B cell (primary cell): ENCODE measurements around the gene MAFG. TPM values are rescaled to one million over a fixed set of nuclear protein-coding genes. Genes with fewer than 3 reads are reported as not detected.

Experiments used
- ATAC-seq: fragments of 200-7000 bp; cut with Tn5 transposase; one replicate; pipeline ENCODE4 v1.10.0; 2021; ENCODE audit warnings: low read depth, mild to moderate bottlenecking, moderate number of reproducible peaks, moderate library complexity
- CTCF ChIA-PET: fragments of 350-600 bp; sonication (Branson Sonifier 250); formaldehyde crosslinking; loops from one replicate; lab custom pipeline; 2021; ENCODE audit warnings: antibody characterized with exemption, inconsistent platforms; lab: Charles Lee
- POLR2A ChIA-PET: fragments of 350-600 bp; sonication (Branson Sonifier 250); formaldehyde crosslinking; loops from one replicate; lab custom pipeline; 2021; ENCODE audit warnings: antibody characterized with exemption; lab: Charles Lee
- DNase-seq: peaks from one replicate; pipeline ENCODE4 v3.0.0; 2013
- H2AFZ ChIP-seq: 2 replicates; pipeline ENCODE4 v1.6.1; 2012; ENCODE audit warnings: mild to moderate bottlenecking, low read depth, low read length; ENCODE audit not compliant: insufficient read depth, poor library complexity, severe bottlenecking
- H3K27ac ChIP-seq, 2 donors: 1 replicate in 1 of 2; 2 replicates in 1 of 2; pipeline ENCODE4 v1.5.1; 2012 to 2013; ENCODE audit warnings: low read length in 2 of 2, mild to moderate bottlenecking in 2 of 2, moderate library complexity in 1 of 2
- H3K27me3 ChIP-seq, 4 experiments: fragments of 200-600 bp in 1 of 4; sonication (generic) in 1 of 4; replicated peaks in 1 of 4; 1 replicate in 2 of 4; 2 replicates in 2 of 4; pipeline versions ENCODE4 v1.6.1 to v1.7.0; 2013 to 2016; ENCODE audit warnings: low read length in 3 of 4, mild to moderate bottlenecking in 2 of 4, mixed read lengths in 1 of 4, moderate library complexity in 1 of 4; ENCODE audit not compliant: insufficient read depth in 4 of 4, control insufficient read depth in 3 of 4; ENCODE audit errors: control extremely low read depth in 1 of 4
- H3K36me3 ChIP-seq, 2 experiments: replicated peaks in 1 of 2; 1 replicate in 1 of 2; 2 replicates in 1 of 2; pipeline versions ENCODE4 v1.6.1 to v1.7.1; 2013; ENCODE audit warnings: low read length in 1 of 2; ENCODE audit not compliant: insufficient read depth in 2 of 2, control insufficient read depth in 1 of 2; ENCODE audit errors: control extremely low read depth in 1 of 2, extremely low read depth in 1 of 2
- H3K4me1 ChIP-seq, 2 donors: fragments of 200-600 bp in 1 of 2; sonication (generic) in 1 of 2; 1 replicate in 1 of 2; 2 replicates in 1 of 2; pipeline versions ENCODE4 v1.5.1 to v1.6.1; 2013 to 2017; ENCODE audit warnings: low read length in 2 of 2; ENCODE audit not compliant: control insufficient read depth in 2 of 2, insufficient read depth in 2 of 2
- H3K4me2 ChIP-seq: replicated peaks from 2 replicates; pipeline ENCODE3; 2012; ENCODE audit warnings: mild to moderate bottlenecking, low read depth, low read length; ENCODE audit not compliant: poor library complexity, severe bottlenecking
- H3K4me3 ChIP-seq, 5 experiments: fragments of 200-600 bp in 1 of 5; sonication (generic) in 1 of 5; 1 replicate in 3 of 5; 2 replicates in 2 of 5; pipeline versions ENCODE4 v1.5.1 to v1.7.0; 2011 to 2016; ENCODE audit warnings: low read length in 4 of 5, mild to moderate bottlenecking in 4 of 5, low read depth in 2 of 5, control low read depth in 1 of 5, moderate library complexity in 1 of 5; ENCODE audit not compliant: insufficient read depth in 1 of 5; ENCODE audit errors: control extremely low read depth in 1 of 5, extremely low read depth in 1 of 5
- H3K79me2 ChIP-seq: fragments of 200-600 bp; sonication (generic); one replicate; pipeline ENCODE4 v1.6.0; 2016; ENCODE audit warnings: low read length; ENCODE audit not compliant: control insufficient read depth, insufficient read depth
- H3K9ac ChIP-seq: fragments of 200-600 bp; sonication (generic); 2 replicates; pipeline ENCODE4 v1.6.1; 2017; ENCODE audit warnings: mild to moderate bottlenecking, low read length, moderate library complexity
- H3K9me3 ChIP-seq, 3 donors: one replicate each; pipeline versions ENCODE4 v1.6.1 to v1.7.1; 2013; ENCODE audit warnings: low read length in 2 of 3; ENCODE audit not compliant: control insufficient read depth in 2 of 3, insufficient read depth in 1 of 3; ENCODE audit errors: control extremely low read depth in 1 of 3
- H4K20me1 ChIP-seq: 2 replicates; pipeline ENCODE4 v1.6.0; 2012; ENCODE audit warnings: mild to moderate bottlenecking, low read length; ENCODE audit not compliant: insufficient read depth, control insufficient read depth, poor library complexity, severe bottlenecking
- H3K27ac Mint-ChIP-seq: one replicate; pipeline ENCODE4 v1.8.0; 2021; ENCODE audit warnings: mixed read lengths
- H3K27me3 Mint-ChIP-seq: one replicate; pipeline ENCODE4 v1.8.0; 2021; ENCODE audit warnings: mixed read lengths
- H3K4me1 Mint-ChIP-seq: one replicate; pipeline ENCODE4 v1.8.0; 2021; ENCODE audit warnings: mixed read lengths
- H3K4me3 Mint-ChIP-seq: one replicate; pipeline ENCODE4 v1.8.0; 2021; ENCODE audit warnings: mixed read lengths
- H3K9me3 Mint-ChIP-seq: one replicate; pipeline ENCODE4 v1.8.0; 2022; ENCODE audit warnings: mixed read lengths; ENCODE audit not compliant: insufficient read depth
- EZH2 ChIP-seq: IDR thresholded peaks from 2 replicates; pipeline ENCODE4 v1.6.1; 2012; ENCODE audit warnings: borderline replicate concordance, low read depth, mild to moderate bottlenecking, moderate library complexity, low read length; ENCODE audit not compliant: insufficient read depth, poor library complexity, severe bottlenecking
- WGBS: methylation state at CpG from one replicate; pipeline ENCODE4 v1.1.5; 2013; ENCODE audit warnings: missing lambda C conversion rate; ENCODE audit not compliant: insufficient coverage; 5-methylcytosine and 5-hydroxymethylcytosine counted together
- intact Hi-C: fragments of 100-400 bp; cut with micrococcal nuclease; formaldehyde crosslinking; loops from one replicate; pipeline ENCODE4 v1.10.0; 2022
- polyA plus RNA-seq: library from polyadenylated mRNA; depleted of rRNA; stranded (reverse); fragments of >200 nt; gene quantifications from 2 replicates; pipeline ENCODE4 v1.2.3, GENCODE V29; 2012
- total RNA-seq, 2 donors: library from RNA; stranded (reverse); fragments of 120-200 nt in 1 of 2; gene quantifications; 1 replicate in 1 of 2; 2 replicates in 1 of 2; pipeline versions ENCODE4 v1.2.3 to v1.2.4, GENCODE V29; 2013 to 2022
- TF ChIP-seq, protein P1 (sequence below): fragments of 200-600 bp; IDR thresholded peaks from one replicate; pipeline ENCODE4 v1.8.0; 2022; ENCODE audit warnings: antibody characterized with exemption, mild to moderate bottlenecking

Gene MAFG
- total and polyA plus RNA-seq, 2 donors (not counting 1 experiment from before 2014, with no cell fraction given), result 11.4 to 27.9 TPM

DNA sequence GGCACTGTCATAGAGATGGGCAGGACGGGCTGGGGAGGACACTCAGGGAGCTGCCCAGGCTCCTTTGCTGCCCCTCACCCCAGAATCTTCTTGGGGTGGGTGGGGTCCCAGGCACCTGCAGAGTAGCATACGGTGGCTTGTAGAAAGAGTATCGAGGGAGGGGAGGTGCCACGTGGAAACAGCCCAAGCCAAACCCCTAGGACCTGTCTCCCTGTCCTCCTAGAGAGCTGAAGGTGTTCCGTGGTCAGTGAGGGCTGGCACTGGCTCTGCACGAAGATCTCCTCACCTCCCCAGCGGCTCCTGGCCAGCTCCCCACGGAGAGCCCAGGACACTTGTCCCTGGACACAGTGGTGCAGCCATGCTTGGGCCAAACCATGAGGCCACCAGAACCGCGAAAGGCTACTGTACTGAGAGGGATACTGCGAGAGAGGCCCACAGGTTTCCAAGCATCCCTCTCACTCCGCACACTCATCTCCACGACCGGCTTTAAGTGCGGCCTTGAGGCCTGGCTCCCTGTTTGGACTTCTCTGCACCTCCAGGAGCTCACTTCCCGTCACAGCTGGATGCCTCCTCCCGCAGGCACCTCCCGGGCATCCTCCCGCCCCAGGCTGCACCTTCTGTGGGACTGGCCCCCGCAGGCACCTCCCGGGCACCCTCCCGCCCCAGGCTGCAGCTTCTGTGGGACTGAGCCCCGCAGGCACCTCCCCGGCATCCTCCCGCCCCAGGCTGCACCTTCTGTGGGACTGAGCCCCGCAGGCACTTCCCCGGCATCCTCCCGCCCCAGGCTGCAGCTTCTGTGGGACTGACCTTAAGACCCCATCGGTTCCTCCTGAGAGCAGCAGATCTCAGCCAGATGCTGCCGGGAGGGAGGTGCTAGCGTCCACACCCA, 2.0 kb upstream of the MAFG start:
- no peak overlapping the region for H3K4me3 ChIP-seq
- H3K27ac ChIP-seq, result no peak overlapping the region
- TF ChIP-seq, protein P1, sequence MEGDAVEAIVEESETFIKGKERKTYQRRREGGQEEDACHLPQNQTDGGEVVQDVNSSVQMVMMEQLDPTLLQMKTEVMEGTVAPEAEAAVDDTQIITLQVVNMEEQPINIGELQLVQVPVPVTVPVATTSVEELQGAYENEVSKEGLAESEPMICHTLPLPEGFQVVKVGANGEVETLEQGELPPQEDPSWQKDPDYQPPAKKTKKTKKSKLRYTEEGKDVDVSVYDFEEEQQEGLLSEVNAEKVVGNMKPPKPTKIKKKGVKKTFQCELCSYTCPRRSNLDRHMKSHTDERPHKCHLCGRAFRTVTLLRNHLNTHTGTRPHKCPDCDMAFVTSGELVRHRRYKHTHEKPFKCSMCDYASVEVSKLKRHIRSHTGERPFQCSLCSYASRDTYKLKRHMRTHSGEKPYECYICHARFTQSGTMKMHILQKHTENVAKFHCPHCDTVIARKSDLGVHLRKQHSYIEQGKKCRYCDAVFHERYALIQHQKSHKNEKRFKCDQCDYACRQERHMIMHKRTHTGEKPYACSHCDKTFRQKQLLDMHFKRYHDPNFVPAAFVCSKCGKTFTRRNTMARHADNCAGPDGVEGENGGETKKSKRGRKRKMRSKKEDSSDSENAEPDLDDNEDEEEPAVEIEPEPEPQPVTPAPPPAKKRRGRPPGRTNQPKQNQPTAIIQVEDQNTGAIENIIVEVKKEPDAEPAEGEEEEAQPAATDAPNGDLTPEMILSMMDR, result no peak
- no peak for TF ChIP-seq EZH2
- H3K4me3 Mint-ChIP-seq, result peak overlapping the region; percentile 63
- no peaks in the 10 kb centered on the region for H3K36me3 ChIP-seq
- H3K27me3 Mint-ChIP-seq, result peaks cover 10% of the 10 kb centered on the region
- ChIA-PET POLR2A (no interaction called here), CTCF (interaction anchor here (0.7 to 3.5 kb wide), 2 partner anchors 12 to 30 kb away, joined by 3 to 16 read pairs; no protein-coding TSS in a partner anchor)
- H3K9me3 Mint-ChIP-seq, result no peaks in the 10 kb centered on the region
- peaks cover 13% of the 10 kb centered on the region for H3K4me1 Mint-ChIP-seq
- intact Hi-C loops, result loop anchor here (5.0 kb wide), 2 partner anchors 37 to 97 kb away; partner anchors contain the start of genes ALYREF, ANAPC11 and MCRIP1
- no peaks in the 10 kb centered on the region for H3K9me3 ChIP-seq
- no peak overlapping the region for H3K4me2 ChIP-seq
- H3K79me2 ChIP-seq, result peaks cover 26% of the 10 kb centered on the region
- WGBS, result 95% methylated on average over 29 of the region's 31 CpGs
- ATAC-seq (no peak), DNase-seq (no peak)
- H3K4me1 ChIP-seq, result peaks cover 18 to 23% of the 10 kb centered on the region in 2 donors
- H3K27ac Mint-ChIP-seq, result no peak overlapping the region
- no peak overlapping the region for H2AFZ ChIP-seq
- peaks cover 0 to 23% (median 9%) of the 10 kb centered on the region in 4 experiments for H3K27me3 ChIP-seq
- peaks cover 19% of the 10 kb centered on the region for H4K20me1 ChIP-seq
- H3K9ac ChIP-seq, result no peak overlapping the region
